HG03469 (cell line): ENCODE data around the gene RAB5IF.

ENCODE experiments used
- ATAC-seq: cut with Tn5 transposase; IDR thresholded peaks from one replicate; pipeline ENCODE4 v1.9.1; 2021; ENCODE audit warnings: mild to moderate bottlenecking, moderate library complexity, moderate number of reproducible peaks; ENCODE audit not compliant: unreplicated experiment

RAB5IF gene

GRCh38 chr20:36658300-36658699, 52.7 kb downstream of the RAB5IF start:
- ATAC-seq = no peak
